H1 (cell line): ENCODE data around the gene PGAM5. TPM values are rescaled to one million over a fixed set of nuclear protein-coding genes. Genes with fewer than 3 reads are reported as not detected.

Source experiments
- BCL11A ChIP-seq, 2 experiments: IDR thresholded peaks; one replicate each; pipeline ENCODE4 v1.6.1; 2011; ENCODE audit warnings: low read depth in 2 of 2, low read length in 2 of 2, mild to moderate bottlenecking in 2 of 2
- E2F6 ChIP-seq: IDR thresholded peaks from 2 replicates; pipeline ENCODE4 v1.6.1; 2012; ENCODE audit warnings: inconsistent platforms
- POU5F1 ChIP-seq: IDR thresholded peaks from 2 replicates; pipeline ENCODE4 v1.6.1; 2011; ENCODE audit warnings: low read depth, mild to moderate bottlenecking, low read length, moderate library complexity
- TAF7 ChIP-seq: optimal IDR thresholded peaks from 2 replicates; pipeline ENCODE3; 2011; ENCODE audit warnings: low read depth, mild to moderate bottlenecking, inconsistent platforms, low read length, moderate library complexity, borderline replicate concordance
- polyA plus RNA-seq, 7 experiments: library from polyadenylated mRNA; depleted of rRNA in 3 of 7; stranded (reverse) in 5 of 7; unstranded in 2 of 7; fragments of >200 nt in 5 of 7; fragments of 200-250 nt in 2 of 7; gene quantifications; 1 replicate in 5 of 7; 2 replicates in 1 of 7; 4 replicates in 1 of 7; pipeline versions ENCODE4 v1.2.1 to v1.2.3, GENCODE V29; 2011 to 2013; ENCODE audit warnings: missing spikeins in 2 of 7, mixed read lengths in 2 of 7
- total RNA-seq: library from RNA; stranded (reverse); fragmentation: NEBNext Ultra II Directional; extraction: Animal tissue kit (Norgen Biotek cat#: 25700); gene quantifications from 2 replicates; pipeline ENCODE4 v1.2.1, GENCODE V29; 2021

Gene PGAM5
- total and polyA plus RNA-seq, 2 of the 8 experiments (the other 6 are each of a cell fraction or from before 2014, with no cell fraction given), result 66.4 to 84.0 TPM

DNA sequence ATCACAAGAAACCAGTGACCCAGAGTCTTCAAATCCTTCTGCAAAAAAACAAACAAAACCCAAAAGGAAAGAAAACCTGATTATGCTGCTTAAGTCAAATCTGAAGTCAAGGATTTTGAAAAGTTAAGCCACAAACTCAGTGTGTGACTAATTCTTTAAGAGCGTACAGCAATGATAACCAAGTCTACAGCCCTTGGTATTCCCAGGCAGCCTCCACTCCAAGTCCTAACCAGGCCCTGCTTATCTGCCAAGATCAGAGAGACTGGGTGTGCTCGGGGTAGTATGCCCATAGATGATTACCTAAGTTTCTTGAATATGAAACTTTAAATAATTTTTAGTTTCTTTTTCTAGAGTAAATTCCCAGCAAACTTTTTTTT is 13.1 kb downstream of the PGAM5 start (continued):
- no peak for TF ChIP-seq E2F6
- TF ChIP-seq TAF7, result no peak
- no peak for TF ChIP-seq POU5F1
- TF ChIP-seq BCL11A (IDR thresholded peaks at IDR 0.05; ENCODE audit: low read depth in 2 of 2, low read length in 2 of 2), result no peak
- TF ChIP-seq, all 59 proteins: peak for 0
